Measurements from ENCODE around the gene IFT172. TPM values are rescaled to one million over a fixed set of nuclear protein-coding genes. Genes with fewer than 3 reads are reported as not detected.

The IFT172 gene
- total RNA-seq, 1 experiment from 2014 or later = 25.3 TPM

GRCh38 chr2:27445155-27445554 is 44.4 kb downstream of the IFT172 start (continued):
- no peak for TF ChIP-seq ZNF425 (CRISPR knock-in tag; conservative IDR thresholded peaks at IDR 0.05)

DNA sequence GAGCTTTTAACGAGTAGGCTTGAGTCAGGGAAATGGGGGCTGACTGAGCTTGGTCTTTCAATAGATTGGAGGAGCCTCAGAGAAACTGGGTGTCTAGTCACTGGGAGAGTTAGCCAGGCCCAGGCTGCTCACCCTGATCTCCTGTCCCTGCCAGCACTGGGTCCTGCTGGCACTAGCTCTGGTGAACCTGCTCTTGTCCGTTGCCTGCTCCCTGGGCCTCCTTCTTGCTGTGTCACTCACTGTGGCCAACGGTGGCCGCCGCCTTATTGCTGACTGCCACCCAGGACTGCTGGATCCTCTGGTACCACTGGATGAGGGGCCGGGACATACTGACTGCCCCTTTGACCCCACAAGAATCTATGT is 46.6 kb downstream of the IFT172 start:
- no peaks in the 10 kb centered on the region for H3K9me3 Mint-ChIP-seq
- no peaks in the 10 kb centered on the region for H3K27me3 Mint-ChIP-seq (ENCODE audit: low read depth)
- peak overlapping the region; percentile 74 for H3K4me3 Mint-ChIP-seq
- no peak overlapping the region for H3K27ac Mint-ChIP-seq
- peaks cover 14% of the 10 kb centered on the region for H3K4me1 Mint-ChIP-seq
- TF ChIP-seq GABPB1 (CRISPR knock-in tag; IDR thresholded peaks at IDR 0.05) (no peak), ZNF512 (CRISPR knock-in tag; IDR thresholded peaks at IDR 0.05; ENCODE audit: borderline replicate concordance) (0 out of 2 replicates have a peak, but pooled peaks have one; percentile 4), NFE2L1 (CRISPR knock-in tag; IDR thresholded peaks at IDR 0.05) (peak; percentile 65; the same call in 1 of the 2 replicates)
- DNase-seq (ENCODE audit: low spot score) = no peak
- CTCF ChIA-PET = interaction anchor here (0.6 to 1.0 kb wide), 2 partner anchors 12 to 92 kb away, joined by 3 to 4 read pairs; no protein-coding TSS in a partner anchor
- ATAC-seq = peak; percentile 6; the same call in 1 of the 2 replicates
- POLR2A ChIA-PET = no interaction called here
- H3K36me3 Mint-ChIP-seq = peaks cover 33% of the 10 kb centered on the region

- peak; percentile 91 for DNase-seq (ENCODE audit: low spot score)
- Mint-ChIP-seq H3K4me3 (peak within 1 kb of the TSS; percentile 74), H3K4me1 (peaks cover 14% of the 10 kb centered on the region), H3K36me3 (peaks cover 31% of the 10 kb centered on the region), H3K9me3 (no peaks in the 10 kb centered on the region), H3K27me3 (ENCODE audit: low read depth) (no peaks in the 10 kb centered on the region), H3K27ac (peak within 1 kb of the TSS; percentile 63)
- CTCF ChIA-PET = interaction anchor here (0.6 to 1.5 kb wide), 8 partner anchors 11 to 179 kb away, joined by 3 to 6 read pairs (median 4); partner anchors contain the start of gene NRBP1
- ATAC-seq = peak; percentile 96
- POLR2A ChIA-PET = no interaction called here
- TF ChIP-seq, protein P1, sequence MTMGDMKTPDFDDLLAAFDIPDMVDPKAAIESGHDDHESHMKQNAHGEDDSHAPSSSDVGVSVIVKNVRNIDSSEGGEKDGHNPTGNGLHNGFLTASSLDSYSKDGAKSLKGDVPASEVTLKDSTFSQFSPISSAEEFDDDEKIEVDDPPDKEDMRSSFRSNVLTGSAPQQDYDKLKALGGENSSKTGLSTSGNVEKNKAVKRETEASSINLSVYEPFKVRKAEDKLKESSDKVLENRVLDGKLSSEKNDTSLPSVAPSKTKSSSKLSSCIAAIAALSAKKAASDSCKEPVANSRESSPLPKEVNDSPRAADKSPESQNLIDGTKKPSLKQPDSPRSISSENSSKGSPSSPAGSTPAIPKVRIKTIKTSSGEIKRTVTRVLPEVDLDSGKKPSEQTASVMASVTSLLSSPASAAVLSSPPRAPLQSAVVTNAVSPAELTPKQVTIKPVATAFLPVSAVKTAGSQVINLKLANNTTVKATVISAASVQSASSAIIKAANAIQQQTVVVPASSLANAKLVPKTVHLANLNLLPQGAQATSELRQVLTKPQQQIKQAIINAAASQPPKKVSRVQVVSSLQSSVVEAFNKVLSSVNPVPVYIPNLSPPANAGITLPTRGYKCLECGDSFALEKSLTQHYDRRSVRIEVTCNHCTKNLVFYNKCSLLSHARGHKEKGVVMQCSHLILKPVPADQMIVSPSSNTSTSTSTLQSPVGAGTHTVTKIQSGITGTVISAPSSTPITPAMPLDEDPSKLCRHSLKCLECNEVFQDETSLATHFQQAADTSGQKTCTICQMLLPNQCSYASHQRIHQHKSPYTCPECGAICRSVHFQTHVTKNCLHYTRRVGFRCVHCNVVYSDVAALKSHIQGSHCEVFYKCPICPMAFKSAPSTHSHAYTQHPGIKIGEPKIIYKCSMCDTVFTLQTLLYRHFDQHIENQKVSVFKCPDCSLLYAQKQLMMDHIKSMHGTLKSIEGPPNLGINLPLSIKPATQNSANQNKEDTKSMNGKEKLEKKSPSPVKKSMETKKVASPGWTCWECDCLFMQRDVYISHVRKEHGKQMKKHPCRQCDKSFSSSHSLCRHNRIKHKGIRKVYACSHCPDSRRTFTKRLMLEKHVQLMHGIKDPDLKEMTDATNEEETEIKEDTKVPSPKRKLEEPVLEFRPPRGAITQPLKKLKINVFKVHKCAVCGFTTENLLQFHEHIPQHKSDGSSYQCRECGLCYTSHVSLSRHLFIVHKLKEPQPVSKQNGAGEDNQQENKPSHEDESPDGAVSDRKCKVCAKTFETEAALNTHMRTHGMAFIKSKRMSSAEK (CRISPR knock-in tag; IDR thresholded peaks at IDR 0.05; ENCODE audit: borderline replicate concordance) = peak; percentile 83; the same call in 1 of the 2 replicates
- TF ChIP-seq PRRX2 (CRISPR knock-in tag; IDR thresholded peaks at IDR 0.05) (0 out of 2 replicates have a peak, but pooled peaks have one; percentile 21), ZNF512 (CRISPR knock-in tag; IDR thresholded peaks at IDR 0.05; ENCODE audit: borderline replicate concordance) (0 out of 2 replicates have a peak, but pooled peaks have one; percentile 61), ZNF396 (CRISPR knock-in tag; IDR thresholded peaks at IDR 0.05; ENCODE audit: borderline replicate concordance) (no peak), ZNF425 (CRISPR knock-in tag; conservative IDR thresholded peaks at IDR 0.05) (no peak), ARID4B (CRISPR knock-in tag; IDR thresholded peaks at IDR 0.05; ENCODE audit: borderline replicate concordance) (peak; percentile 63; the same call in 1 of the 2 replicates), NR2C2 (CRISPR knock-in tag; IDR thresholded peaks at IDR 0.05) (no peak), CDX4 (CRISPR knock-in tag; IDR thresholded peaks at IDR 0.05; ENCODE audit: borderline replicate concordance) (no peak)
Observed at GRCh38 chr2:27441958-27442919, 47.3 kb downstream of the IFT172 start, which contains the start of gene KRTCAP3. Gene KRTCAP3 (plus strand): TSS chr2:27442381. CDS start chr2:27442413, 32 bp downstream.

Data from WTC11 (cell line).